Measurements from ENCODE around the gene STRA8.

DNA sequence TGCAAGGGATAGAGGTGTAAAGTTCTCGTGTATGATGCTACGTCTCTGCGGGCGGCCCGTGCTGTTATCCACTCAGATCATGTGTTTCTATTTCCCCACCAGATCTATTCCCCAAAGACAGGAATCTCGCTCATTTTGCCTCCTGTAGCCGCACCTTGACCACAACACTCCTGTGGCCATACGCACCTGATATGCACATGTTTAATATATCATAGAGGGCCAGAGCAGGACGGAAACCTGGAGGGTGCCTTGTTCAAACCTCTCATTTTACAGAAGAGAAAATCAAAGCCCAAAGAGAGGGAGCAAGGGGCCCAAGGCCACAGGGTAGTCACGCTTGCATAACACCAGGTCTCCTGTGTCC, 37.6 kb downstream of the STRA8 start:
- TF ChIP-seq, protein P1, sequence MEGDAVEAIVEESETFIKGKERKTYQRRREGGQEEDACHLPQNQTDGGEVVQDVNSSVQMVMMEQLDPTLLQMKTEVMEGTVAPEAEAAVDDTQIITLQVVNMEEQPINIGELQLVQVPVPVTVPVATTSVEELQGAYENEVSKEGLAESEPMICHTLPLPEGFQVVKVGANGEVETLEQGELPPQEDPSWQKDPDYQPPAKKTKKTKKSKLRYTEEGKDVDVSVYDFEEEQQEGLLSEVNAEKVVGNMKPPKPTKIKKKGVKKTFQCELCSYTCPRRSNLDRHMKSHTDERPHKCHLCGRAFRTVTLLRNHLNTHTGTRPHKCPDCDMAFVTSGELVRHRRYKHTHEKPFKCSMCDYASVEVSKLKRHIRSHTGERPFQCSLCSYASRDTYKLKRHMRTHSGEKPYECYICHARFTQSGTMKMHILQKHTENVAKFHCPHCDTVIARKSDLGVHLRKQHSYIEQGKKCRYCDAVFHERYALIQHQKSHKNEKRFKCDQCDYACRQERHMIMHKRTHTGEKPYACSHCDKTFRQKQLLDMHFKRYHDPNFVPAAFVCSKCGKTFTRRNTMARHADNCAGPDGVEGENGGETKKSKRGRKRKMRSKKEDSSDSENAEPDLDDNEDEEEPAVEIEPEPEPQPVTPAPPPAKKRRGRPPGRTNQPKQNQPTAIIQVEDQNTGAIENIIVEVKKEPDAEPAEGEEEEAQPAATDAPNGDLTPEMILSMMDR (IDR thresholded peaks at IDR 0.05) = no peak
- no peak for TF ChIP-seq POLR2A (IDR thresholded peaks at IDR 0.05)
- TF ChIP-seq EP300 (IDR thresholded peaks at IDR 0.05) = no peak
- no peak for TF ChIP-seq POLR2AphosphoS5 (IDR thresholded peaks at IDR 0.05)
